ENCODE measurements around the gene STARD13. TPM values are rescaled to one million over a fixed set of nuclear protein-coding genes. Genes with fewer than 3 reads are reported as not detected.
A peak's percentile ranks its signal among the peaks of the same experiment; 100 is the strongest.

STARD13 gene
- total RNA-seq, 1 experiment from 2014 or later = 2.1 TPM

- H2BK120ac ChIP-seq (ENCODE audit: low read depth, low read length, poor library complexity, severe bottlenecking) = no peak overlapping the region
- Mint-ChIP-seq H3K36me3 (ENCODE audit: insufficient read depth in 1 of 3, low read depth in 3 of 3) (peaks cover 0 to 7% (median 0%) of the 10 kb centered on the region in 3 experiments; a peak in 2 of 7 replicates), H3K27me3 (ENCODE audit: low read depth) (no peaks in the 10 kb centered on the region), H3K27ac (peak overlapping the region in 1 of 3 experiments; percentile 9; a peak in 1 of 7 replicates), H3K9me3 (no peaks in the 10 kb centered on the region), H3K4me1 (no peaks in the 10 kb centered on the region), H3K4me3 (no peak overlapping the region)
- H3K9me3 ChIP-seq (ENCODE audit: control insufficient read depth, low read depth, low read length) = no peaks in the 10 kb centered on the region
- no peak overlapping the region for H2BK12ac ChIP-seq (ENCODE audit: insufficient read length, low read depth, low read length)
- H2AFZ ChIP-seq (ENCODE audit: low read length) = no peak overlapping the region
- no peak overlapping the region for H4K8ac ChIP-seq (replicated peaks; ENCODE audit: insufficient read length, low read depth, low read length)
- no peaks in the 10 kb centered on the region for H3K79me1 ChIP-seq (ENCODE audit: insufficient read depth, low read depth, low read length, poor library complexity, severe bottlenecking)
- no peak overlapping the region for H3K14ac ChIP-seq (ENCODE audit: insufficient read depth, low read length)
- H3K23me2 ChIP-seq (ENCODE audit: insufficient read length, low read depth, low read length, poor library complexity, severe bottlenecking) = no peaks in the 10 kb centered on the region
- no peak overlapping the region for H3K9ac ChIP-seq (ENCODE audit: extremely low read depth, insufficient read length, low read length)
- H2AK5ac ChIP-seq (ENCODE audit: insufficient read length, low read length) = no peak overlapping the region
- H2BK5ac ChIP-seq (ENCODE audit: insufficient read length, low read length) = no peak overlapping the region
- H2BK20ac ChIP-seq (ENCODE audit: low read depth, low read length, poor library complexity, severe bottlenecking) = no peak overlapping the region
- no peak overlapping the region for H3T11ph ChIP-seq (ENCODE audit: low read length)
- no peak overlapping the region for H3K18ac ChIP-seq (ENCODE audit: insufficient read length, low read depth, low read length)
- no peak overlapping the region for H4K5ac ChIP-seq (ENCODE audit: insufficient read length, low read depth, low read length)
- no peak for TF ChIP-seq CTCF (conservative IDR thresholded peaks at IDR 0.05)
- H3K27ac ChIP-seq (ENCODE audit: insufficient read length, low read depth, low read length) = no peak overlapping the region
- no peak overlapping the region for H3K56ac ChIP-seq (ENCODE audit: insufficient read length, low read depth, low read length)
- no peak overlapping the region for H3K23ac ChIP-seq (ENCODE audit: insufficient read length, low read depth, low read length)
- no peak overlapping the region for H2BK15ac ChIP-seq (ENCODE audit: low read depth, low read length)
- DNase-seq = no peak
- no peak overlapping the region for H4K91ac ChIP-seq (ENCODE audit: insufficient read length, low read depth, low read length)
- no peak overlapping the region for H3K4me2 ChIP-seq (ENCODE audit: insufficient read depth, insufficient read length, low read length)
- WGBS (ENCODE audit: extremely low coverage, insufficient read length, low lambda C conversion rate) = no CpG with 5 or more reads among the region's 7 CpGs
- no peaks in the 10 kb centered on the region for H4K20me1 ChIP-seq (ENCODE audit: control insufficient read depth, insufficient read depth, insufficient read length)
- H3K4ac ChIP-seq (ENCODE audit: low read depth, low read length) = no peak overlapping the region
- H3K79me2 ChIP-seq (ENCODE audit: insufficient read depth, low read length) = no peaks in the 10 kb centered on the region
- H3K4me1 ChIP-seq (ENCODE audit: insufficient read depth, low read length) = no peaks in the 10 kb centered on the region
- 0 out of 2 replicates have a peak, but pooled peaks cover 2% of the 10 kb centered on the region for H3K27me3 ChIP-seq (ENCODE audit: insufficient read depth, low read length)
These were observed 178.7 kb downstream of the STARD13 start for GRCh38 chr13:33106656-33107360.

Data from H9 (cell line).